SK-N-SH (cell line): ENCODE data around the gene EXOC2. TPM values are rescaled to one million over a fixed set of nuclear protein-coding genes. Genes with fewer than 3 reads are reported as not detected.

Experiments used
- CTCF ChIA-PET: fragments of 300-600, 350-600 bp; formaldehyde crosslinking; extraction: SDS; loops from one replicate; lab custom pipeline; 2021; lab: Yijun Ruan, JAX
- POLR2A ChIA-PET: fragments of 350-600 bp; sonication (Branson Sonifier 250); formaldehyde crosslinking; extraction: SDS; loops from one replicate; lab custom pipeline; 2020; ENCODE audit warnings: antibody characterized with exemption, inconsistent platforms; lab: Yijun Ruan, JAX
- DNase-seq: peaks from one replicate; pipeline ENCODE4 v3.0.0; 2012
- H2AFZ ChIP-seq: fragments of 200-600 bp; sonication (generic); 2 replicates; pipeline ENCODE4 v1.8.1; 2016; ENCODE audit warnings: antibody characterized with exemption, mild to moderate bottlenecking, low read depth
- H3F3A ChIP-seq: fragments of 200-600 bp; sonication (generic); replicated peaks from 2 replicates; pipeline ENCODE3; 2016; ENCODE audit warnings: antibody characterized with exemption, mild to moderate bottlenecking; ENCODE audit not compliant: insufficient read depth
- H3K27ac ChIP-seq, 2 experiments: fragments of 200-500 bp in 1 of 2; fragments of 200-600 bp in 1 of 2; sonication (Bioruptor generic) in 1 of 2; sonication (generic), shearing (Covaris generic) in 1 of 2; 2 replicates each; pipeline versions ENCODE4 v1.5.1 to v1.6.1; 2014 to 2016; ENCODE audit warnings: low read depth in 2 of 2, inconsistent platforms in 1 of 2, low read length in 1 of 2, mild to moderate bottlenecking in 1 of 2, mixed read lengths in 1 of 2
- H3K27me3 ChIP-seq: fragments of 200-600 bp; sonication (generic), shearing (Covaris generic); 2 replicates; pipeline ENCODE4 v1.6.1; 2016; ENCODE audit warnings: mixed run types; ENCODE audit not compliant: insufficient read depth
- H3K36me3 ChIP-seq, 2 experiments: fragments of 200-500 bp in 1 of 2; fragments of 200-600 bp in 1 of 2; sonication (Bioruptor generic) in 1 of 2; sonication (generic) in 1 of 2; replicated peaks in 1 of 2; 2 replicates each; pipeline versions ENCODE3 to v1.5.1; 2014 to 2016; ENCODE audit warnings: low read length in 1 of 2, mild to moderate bottlenecking in 1 of 2; ENCODE audit not compliant: insufficient read depth in 2 of 2, control insufficient read depth in 1 of 2
- H3K4me1 ChIP-seq, 2 experiments: fragments of 200-500 bp in 1 of 2; fragments of 200-600 bp in 1 of 2; sonication (Bioruptor generic) in 1 of 2; sonication (generic), shearing (Covaris generic) in 1 of 2; 2 replicates each; pipeline versions ENCODE4 v1.5.1 to v1.6.1; 2014 to 2016; ENCODE audit warnings: low read depth in 1 of 2, low read length in 1 of 2, mixed run types in 1 of 2; ENCODE audit not compliant: insufficient read depth in 2 of 2, control insufficient read depth in 1 of 2
- H3K4me2 ChIP-seq: fragments of 200-600 bp; sonication (generic), shearing (Covaris generic); 2 replicates; pipeline ENCODE4 v1.6.1; 2017; ENCODE audit warnings: mixed run types
- H3K4me3 ChIP-seq, 2 experiments: fragments of 200-500 bp in 1 of 2; fragments of 200-600 bp in 1 of 2; sonication (Bioruptor generic) in 1 of 2; sonication (generic), shearing (Covaris generic) in 1 of 2; 2 replicates each; pipeline versions ENCODE4 v1.5.1 to v1.8.1; 2014 to 2016; ENCODE audit warnings: low read depth in 2 of 2, inconsistent platforms in 1 of 2, low read length in 1 of 2, mild to moderate bottlenecking in 1 of 2, mixed read lengths in 1 of 2, moderate library complexity in 1 of 2
- H3K79me2 ChIP-seq: fragments of 200-600 bp; sonication (generic); 2 replicates; pipeline ENCODE4 v1.8.1; 2017; ENCODE audit warnings: mild to moderate bottlenecking; ENCODE audit not compliant: insufficient read depth
- H3K9ac ChIP-seq: fragments of 200-600 bp; sonication (generic); 2 replicates; pipeline ENCODE4 v1.6.1; 2017; ENCODE audit warnings: mixed run types
- H3K9me2 ChIP-seq: fragments of 200-600 bp; sonication (generic); 2 replicates; pipeline ENCODE4 v1.6.1; 2017; ENCODE audit warnings: mixed run types
- H3K9me3 ChIP-seq: fragments of 200-600 bp; sonication (generic); 2 replicates; pipeline ENCODE4 v1.6.1; 2017; ENCODE audit warnings: mixed run types, mild to moderate bottlenecking, moderate library complexity
- H4K20me1 ChIP-seq: fragments of 200-600 bp; sonication (generic); 2 replicates; pipeline ENCODE4 v1.6.1; 2017; ENCODE audit warnings: mild to moderate bottlenecking, mixed run types; ENCODE audit not compliant: insufficient read depth
- FOSL2 ChIP-seq: IDR thresholded peaks from 2 replicates; pipeline ENCODE4 v1.4.0; 2012; ENCODE audit warnings: low read depth, mild to moderate bottlenecking, moderate library complexity, borderline replicate concordance
- GABPA ChIP-seq: IDR thresholded peaks from 2 replicates; pipeline ENCODE4 v1.4.0; 2012; ENCODE audit warnings: low read depth, mild to moderate bottlenecking
- GATA2 ChIP-seq: sonication (generic); formaldehyde crosslinking; IDR thresholded peaks from 2 replicates; pipeline ENCODE4 v1.5.0; 2020; ENCODE audit warnings: mild to moderate bottlenecking, missing genetic modification reagents
- MEF2A ChIP-seq: IDR thresholded peaks from 2 replicates; pipeline ENCODE4 v1.4.0; 2012; ENCODE audit warnings: low read depth, borderline replicate concordance
- MXI1 ChIP-seq: IDR thresholded peaks from 2 replicates; pipeline ENCODE4 v1.6.1; 2012; ENCODE audit warnings: mild to moderate bottlenecking, low read depth, low read length, improper control_type of control experiment
- NFIC ChIP-seq: IDR thresholded peaks from 2 replicates; pipeline ENCODE4 v1.4.0; 2012; ENCODE audit warnings: borderline replicate concordance
- RXRA ChIP-seq: IDR thresholded peaks from 2 replicates; pipeline ENCODE4 v1.4.0; 2012; ENCODE audit warnings: low read depth, mild to moderate bottlenecking, borderline replicate concordance
- SMC3 ChIP-seq: IDR thresholded peaks from 2 replicates; pipeline ENCODE4 v1.6.1; 2012; ENCODE audit warnings: low read depth, low read length, improper control_type of control experiment
- TAF1 ChIP-seq: IDR thresholded peaks from 2 replicates; pipeline ENCODE4 v1.6.1; 2012; ENCODE audit warnings: low read depth, mild to moderate bottlenecking, low read length, moderate library complexity, borderline replicate concordance
- TEAD4 ChIP-seq: IDR thresholded peaks from 2 replicates; pipeline ENCODE4 v1.4.0; 2012; ENCODE audit warnings: mild to moderate bottlenecking, borderline replicate concordance; ENCODE audit not compliant: insufficient read depth
- WGBS: methylation state at CpG from one replicate; pipeline ENCODE4 v1.1.6; 2017; ENCODE audit warnings: low lambda C conversion rate; 5-methylcytosine and 5-hydroxymethylcytosine counted together
- polyA plus RNA-seq, 3 experiments: library from polyadenylated mRNA; depleted of rRNA; stranded (reverse); fragments of >200 nt; gene quantifications; 2 replicates each; pipeline ENCODE4 v1.2.3, GENCODE V29; 2012
- TF ChIP-seq, protein P1 (sequence below): IDR thresholded peaks from 2 replicates; pipeline ENCODE4 v1.4.0; 2012; ENCODE audit warnings: low read depth, borderline replicate concordance
- TF ChIP-seq, protein P2 (sequence below): IDR thresholded peaks from 2 replicates; pipeline ENCODE4; 2012
- TF ChIP-seq, protein P3 (sequence below): IDR thresholded peaks from 2 replicates; pipeline ENCODE4 v1.6.1; 2012; ENCODE audit warnings: mild to moderate bottlenecking, low read depth, low read length, moderate library complexity
- TF ChIP-seq, protein P4 (sequence below): fragments of 150-350 bp; IDR thresholded peaks from 2 replicates; pipeline ENCODE4 v1.6.1; 2017; ENCODE audit warnings: antibody characterized with exemption, low read length, low read depth, borderline replicate concordance

Gene EXOC2
- polyA plus RNA-seq, 1 of the 3 experiments (the other 2 are of a cell fraction), result 10.6 TPM

DNA sequence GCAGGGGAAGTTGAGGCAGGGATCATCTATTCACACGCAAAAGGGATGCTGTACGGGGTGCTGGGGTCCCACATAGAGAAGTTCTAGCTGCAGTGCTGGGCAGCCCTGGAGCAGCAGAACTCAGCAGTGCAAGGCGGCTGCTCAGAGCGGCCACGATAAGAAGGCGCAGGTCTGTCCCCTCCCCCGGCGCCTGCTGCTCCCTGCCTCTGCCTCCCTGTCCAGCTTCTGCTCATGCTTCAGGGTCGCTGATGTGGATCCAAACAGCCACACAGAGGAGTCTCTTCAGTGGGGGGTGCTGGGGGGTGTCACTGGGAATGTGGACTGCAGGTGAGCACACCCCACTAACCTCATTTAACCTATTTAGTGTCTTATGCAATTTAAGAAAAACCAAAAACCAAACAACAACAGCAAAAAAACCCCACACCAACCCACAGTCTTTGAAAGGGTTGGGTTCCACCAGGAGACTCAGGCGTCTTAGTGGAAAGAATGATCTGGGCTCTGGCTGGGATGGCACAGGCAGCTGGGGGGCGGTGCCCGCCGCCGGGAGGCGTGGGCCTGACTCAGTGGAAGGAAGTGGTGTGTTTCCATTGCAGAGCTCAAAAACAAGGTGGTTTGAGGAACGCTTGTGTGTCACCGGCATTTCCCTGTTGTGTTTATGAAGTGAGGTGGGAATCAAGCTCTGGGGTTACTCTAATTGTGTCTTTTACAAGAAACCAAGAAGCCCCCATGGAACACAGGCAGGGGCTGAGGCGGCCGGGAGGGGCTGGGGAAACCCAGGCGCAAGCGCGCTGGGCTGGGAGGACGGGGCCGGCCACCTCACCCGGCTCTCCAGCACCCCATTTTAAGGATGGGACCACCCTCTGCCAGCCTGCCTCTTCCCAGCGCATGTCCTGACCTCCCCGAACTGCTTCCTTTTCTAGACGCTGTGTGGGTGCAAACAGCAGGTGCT is 246.2 kb downstream of the EXOC2 start:
- WGBS, result 25% methylated on average over 21 of the region's 28 CpGs
- Histone ChIP-seq H3K9ac (no peak overlapping the region), H3K27ac (no peak overlapping the region), H3F3A (no peaks in the 10 kb centered on the region), H3K36me3 (no peaks in the 10 kb centered on the region), H3K4me1 (no peaks in the 10 kb centered on the region), H3K27me3 (peaks cover 66% of the 10 kb centered on the region; the same call in 1 of the 2 replicates), H3K9me2 (no peaks in the 10 kb centered on the region), H3K79me2 (no peaks in the 10 kb centered on the region), H3K4me3 (no peak overlapping the region), H4K20me1 (no peaks in the 10 kb centered on the region), H3K4me2 (no peak overlapping the region; the same call in 1 of the 2 replicates), H3K9me3 (no peaks in the 10 kb centered on the region), H2AFZ (no peak overlapping the region)
- CTCF ChIA-PET, result no interaction called here
- TF ChIP-seq, protein P1, sequence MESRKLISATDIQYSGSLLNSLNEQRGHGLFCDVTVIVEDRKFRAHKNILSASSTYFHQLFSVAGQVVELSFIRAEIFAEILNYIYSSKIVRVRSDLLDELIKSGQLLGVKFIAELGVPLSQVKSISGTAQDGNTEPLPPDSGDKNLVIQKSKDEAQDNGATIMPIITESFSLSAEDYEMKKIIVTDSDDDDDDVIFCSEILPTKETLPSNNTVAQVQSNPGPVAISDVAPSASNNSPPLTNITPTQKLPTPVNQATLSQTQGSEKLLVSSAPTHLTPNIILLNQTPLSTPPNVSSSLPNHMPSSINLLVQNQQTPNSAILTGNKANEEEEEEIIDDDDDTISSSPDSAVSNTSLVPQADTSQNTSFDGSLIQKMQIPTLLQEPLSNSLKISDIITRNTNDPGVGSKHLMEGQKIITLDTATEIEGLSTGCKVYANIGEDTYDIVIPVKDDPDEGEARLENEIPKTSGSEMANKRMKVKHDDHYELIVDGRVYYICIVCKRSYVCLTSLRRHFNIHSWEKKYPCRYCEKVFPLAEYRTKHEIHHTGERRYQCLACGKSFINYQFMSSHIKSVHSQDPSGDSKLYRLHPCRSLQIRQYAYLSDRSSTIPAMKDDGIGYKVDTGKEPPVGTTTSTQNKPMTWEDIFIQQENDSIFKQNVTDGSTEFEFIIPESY, result no peak
- TF ChIP-seq RXRA (no peak), TEAD4 (no peak), MXI1 (no peak), GABPA (no peak), FOSL2 (no peak), GATA2 (CRISPR knock-in tag) (no peak), NFIC (no peak), SMC3 (no peak), MEF2A (no peak), TAF1 (no peak)
- TF ChIP-seq, protein P2, sequence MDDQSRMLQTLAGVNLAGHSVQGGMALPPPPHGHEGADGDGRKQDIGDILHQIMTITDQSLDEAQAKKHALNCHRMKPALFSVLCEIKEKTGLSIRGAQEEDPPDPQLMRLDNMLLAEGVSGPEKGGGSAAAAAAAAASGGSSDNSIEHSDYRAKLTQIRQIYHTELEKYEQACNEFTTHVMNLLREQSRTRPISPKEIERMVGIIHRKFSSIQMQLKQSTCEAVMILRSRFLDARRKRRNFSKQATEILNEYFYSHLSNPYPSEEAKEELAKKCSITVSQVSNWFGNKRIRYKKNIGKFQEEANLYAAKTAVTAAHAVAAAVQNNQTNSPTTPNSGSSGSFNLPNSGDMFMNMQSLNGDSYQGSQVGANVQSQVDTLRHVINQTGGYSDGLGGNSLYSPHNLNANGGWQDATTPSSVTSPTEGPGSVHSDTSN, result no peak
- TF ChIP-seq, protein P3, sequence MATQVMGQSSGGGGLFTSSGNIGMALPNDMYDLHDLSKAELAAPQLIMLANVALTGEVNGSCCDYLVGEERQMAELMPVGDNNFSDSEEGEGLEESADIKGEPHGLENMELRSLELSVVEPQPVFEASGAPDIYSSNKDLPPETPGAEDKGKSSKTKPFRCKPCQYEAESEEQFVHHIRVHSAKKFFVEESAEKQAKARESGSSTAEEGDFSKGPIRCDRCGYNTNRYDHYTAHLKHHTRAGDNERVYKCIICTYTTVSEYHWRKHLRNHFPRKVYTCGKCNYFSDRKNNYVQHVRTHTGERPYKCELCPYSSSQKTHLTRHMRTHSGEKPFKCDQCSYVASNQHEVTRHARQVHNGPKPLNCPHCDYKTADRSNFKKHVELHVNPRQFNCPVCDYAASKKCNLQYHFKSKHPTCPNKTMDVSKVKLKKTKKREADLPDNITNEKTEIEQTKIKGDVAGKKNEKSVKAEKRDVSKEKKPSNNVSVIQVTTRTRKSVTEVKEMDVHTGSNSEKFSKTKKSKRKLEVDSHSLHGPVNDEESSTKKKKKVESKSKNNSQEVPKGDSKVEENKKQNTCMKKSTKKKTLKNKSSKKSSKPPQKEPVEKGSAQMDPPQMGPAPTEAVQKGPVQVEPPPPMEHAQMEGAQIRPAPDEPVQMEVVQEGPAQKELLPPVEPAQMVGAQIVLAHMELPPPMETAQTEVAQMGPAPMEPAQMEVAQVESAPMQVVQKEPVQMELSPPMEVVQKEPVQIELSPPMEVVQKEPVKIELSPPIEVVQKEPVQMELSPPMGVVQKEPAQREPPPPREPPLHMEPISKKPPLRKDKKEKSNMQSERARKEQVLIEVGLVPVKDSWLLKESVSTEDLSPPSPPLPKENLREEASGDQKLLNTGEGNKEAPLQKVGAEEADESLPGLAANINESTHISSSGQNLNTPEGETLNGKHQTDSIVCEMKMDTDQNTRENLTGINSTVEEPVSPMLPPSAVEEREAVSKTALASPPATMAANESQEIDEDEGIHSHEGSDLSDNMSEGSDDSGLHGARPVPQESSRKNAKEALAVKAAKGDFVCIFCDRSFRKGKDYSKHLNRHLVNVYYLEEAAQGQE, result no peak
- TF ChIP-seq, protein P4, sequence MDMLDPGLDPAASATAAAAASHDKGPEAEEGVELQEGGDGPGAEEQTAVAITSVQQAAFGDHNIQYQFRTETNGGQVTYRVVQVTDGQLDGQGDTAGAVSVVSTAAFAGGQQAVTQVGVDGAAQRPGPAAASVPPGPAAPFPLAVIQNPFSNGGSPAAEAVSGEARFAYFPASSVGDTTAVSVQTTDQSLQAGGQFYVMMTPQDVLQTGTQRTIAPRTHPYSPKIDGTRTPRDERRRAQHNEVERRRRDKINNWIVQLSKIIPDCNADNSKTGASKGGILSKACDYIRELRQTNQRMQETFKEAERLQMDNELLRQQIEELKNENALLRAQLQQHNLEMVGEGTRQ, result no peak
- POLR2A ChIA-PET, result no interaction called here
- no peak for DNase-seq
